Cardiac fibroblast (primary cell): ENCODE data around the gene MOV10.
"Not testable (repeated sequence)": the region's sequence is repeated elsewhere in the genome, so short reads cannot be mapped to it uniquely, and the experiment has no call there.

ENCODE experiments used
- DNase-seq, 2 donors: peaks; one replicate each; pipeline versions ENCODE4 v3.0.0 to v3.0.0-alpha.2; 2010; ENCODE audit warnings: low read depth in 2 of 2
- H3K4me3 ChIP-seq, 2 donors: replicated peaks in 1 of 2; 1 replicate in 1 of 2; 2 replicates in 1 of 2; pipeline ENCODE4 v1.5.1; 2011; ENCODE audit warnings: low read depth in 2 of 2, low read length in 2 of 2, mild to moderate bottlenecking in 2 of 2, moderate library complexity in 1 of 2
- TF ChIP-seq, protein P1 (sequence below): IDR thresholded peaks from one replicate; pipeline ENCODE4 v1.5.1; 2011; ENCODE audit warnings: low read depth, mild to moderate bottlenecking, low read length, inconsistent platforms

The MOV10 gene

DNA sequence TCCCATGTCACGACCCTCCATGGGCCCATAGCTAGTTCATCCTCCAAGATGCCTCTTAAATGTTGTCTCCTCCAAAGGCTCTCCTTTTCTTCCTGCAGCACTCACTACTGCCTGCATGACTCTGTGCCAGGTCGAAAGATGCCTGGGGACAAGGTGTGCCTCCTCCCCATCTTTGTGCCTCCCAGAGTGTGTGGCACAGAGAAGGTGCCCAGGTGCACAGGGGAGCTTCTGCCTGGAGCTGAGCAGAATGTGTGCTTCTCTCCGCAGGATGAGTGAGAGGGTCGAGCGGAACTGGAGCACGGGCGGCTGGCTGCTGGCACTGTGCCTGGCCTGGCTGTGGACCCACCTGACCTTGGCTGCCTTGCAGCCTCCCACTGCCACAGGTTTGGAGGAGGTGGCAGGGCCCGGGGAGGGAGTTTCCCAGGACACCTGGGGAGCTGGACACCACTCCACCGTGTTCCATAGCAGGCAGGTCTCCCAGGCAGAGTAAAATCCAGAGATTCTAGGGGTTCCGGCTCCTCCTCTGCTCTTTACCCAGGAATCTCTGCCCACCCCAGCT, 47.6 kb downstream of the MOV10 start:
- TF ChIP-seq, protein P1, sequence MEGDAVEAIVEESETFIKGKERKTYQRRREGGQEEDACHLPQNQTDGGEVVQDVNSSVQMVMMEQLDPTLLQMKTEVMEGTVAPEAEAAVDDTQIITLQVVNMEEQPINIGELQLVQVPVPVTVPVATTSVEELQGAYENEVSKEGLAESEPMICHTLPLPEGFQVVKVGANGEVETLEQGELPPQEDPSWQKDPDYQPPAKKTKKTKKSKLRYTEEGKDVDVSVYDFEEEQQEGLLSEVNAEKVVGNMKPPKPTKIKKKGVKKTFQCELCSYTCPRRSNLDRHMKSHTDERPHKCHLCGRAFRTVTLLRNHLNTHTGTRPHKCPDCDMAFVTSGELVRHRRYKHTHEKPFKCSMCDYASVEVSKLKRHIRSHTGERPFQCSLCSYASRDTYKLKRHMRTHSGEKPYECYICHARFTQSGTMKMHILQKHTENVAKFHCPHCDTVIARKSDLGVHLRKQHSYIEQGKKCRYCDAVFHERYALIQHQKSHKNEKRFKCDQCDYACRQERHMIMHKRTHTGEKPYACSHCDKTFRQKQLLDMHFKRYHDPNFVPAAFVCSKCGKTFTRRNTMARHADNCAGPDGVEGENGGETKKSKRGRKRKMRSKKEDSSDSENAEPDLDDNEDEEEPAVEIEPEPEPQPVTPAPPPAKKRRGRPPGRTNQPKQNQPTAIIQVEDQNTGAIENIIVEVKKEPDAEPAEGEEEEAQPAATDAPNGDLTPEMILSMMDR: no peak
- H3K4me3 ChIP-seq: no peak overlapping the region
- DNase-seq: no peak

DNA sequence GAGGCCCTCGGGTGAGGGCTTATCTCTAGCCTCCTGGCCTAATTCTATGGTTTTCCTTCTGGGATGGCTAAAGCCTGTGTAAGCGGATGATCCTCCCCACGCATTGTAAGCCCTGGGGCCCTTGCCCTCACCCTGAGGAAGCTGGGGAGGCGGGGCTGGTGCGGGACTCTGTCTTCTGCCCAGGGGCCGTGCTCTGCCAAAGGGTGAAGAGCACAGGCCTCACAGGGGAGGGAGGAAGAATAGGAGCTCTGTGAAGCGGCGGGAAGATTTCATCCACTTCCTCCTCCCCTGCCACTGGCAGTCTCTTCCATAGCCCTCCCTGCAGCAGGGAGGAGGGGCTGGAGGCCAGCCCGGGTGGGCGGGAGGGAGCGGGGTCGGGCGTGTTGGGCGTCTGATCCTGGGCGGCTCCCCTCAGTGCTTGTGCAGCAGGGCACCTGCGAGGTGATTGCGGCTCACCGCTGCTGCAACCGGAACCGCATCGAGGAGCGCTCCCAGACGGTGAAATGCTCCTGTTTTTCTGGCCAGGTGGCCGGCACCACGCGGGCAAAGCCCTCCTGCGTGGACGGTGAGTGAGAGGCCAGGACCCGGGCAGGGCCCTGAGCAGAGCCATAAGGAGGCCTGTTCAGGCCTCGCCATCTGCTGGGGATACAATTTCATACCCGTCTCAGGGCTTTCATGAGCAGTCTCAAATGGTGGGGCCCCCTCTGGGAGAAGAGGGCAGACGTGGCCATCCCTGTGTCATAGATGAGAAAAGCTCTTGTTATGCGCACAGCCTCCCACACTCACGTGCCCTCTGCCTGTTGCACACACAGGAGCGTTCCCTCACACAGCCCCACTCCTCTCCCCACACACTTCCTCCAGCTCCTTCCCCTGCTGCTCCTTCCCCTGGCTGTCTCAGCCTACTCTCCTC, 48.4 kb downstream of the MOV10 start:
- DNase-seq: peak; percentile 49 to 57
- no peak overlapping the region for H3K4me3 ChIP-seq
- TF ChIP-seq, protein P1: peak; percentile 8

DNA sequence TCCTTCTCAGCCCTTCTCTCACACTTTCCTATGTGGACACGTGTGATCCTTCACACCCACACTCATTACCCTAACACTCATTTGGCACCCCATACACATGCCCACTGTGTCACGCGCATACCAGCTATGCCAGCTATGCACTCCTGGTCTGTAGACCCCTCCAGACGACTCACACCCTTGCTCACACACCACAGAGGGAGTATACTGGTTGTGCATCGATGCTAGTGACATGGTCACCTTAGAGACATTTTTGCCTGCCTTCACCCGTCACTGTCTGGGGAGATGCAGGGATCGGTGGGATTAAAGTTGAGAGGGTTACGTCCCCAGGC, 49.0 kb downstream of the MOV10 start:
- TF ChIP-seq, protein P1: no peak
- no peak overlapping the region for H3K4me3 ChIP-seq
- no peak for DNase-seq

DNA sequence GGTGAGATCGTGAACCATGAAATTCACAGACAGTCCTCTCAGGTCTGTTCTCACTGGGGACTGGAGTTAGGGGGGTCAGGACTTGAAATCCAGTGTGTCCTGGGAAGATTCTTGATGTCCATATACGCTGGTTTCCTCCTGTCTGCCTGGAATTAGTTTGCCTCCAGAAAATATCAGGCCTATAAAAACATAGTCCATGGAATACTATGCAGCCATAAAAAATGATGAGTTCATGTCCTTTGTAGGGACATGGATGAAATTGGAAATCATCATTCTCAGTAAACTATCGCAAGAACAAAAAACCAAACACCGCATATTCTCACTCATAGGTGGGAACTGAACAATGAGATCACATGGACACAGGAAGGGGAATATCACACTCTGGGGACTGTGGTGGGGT, 49.8 kb downstream of the MOV10 start:
- H3K4me3 ChIP-seq, DNase-seq: not testable (repeated sequence)

DNA sequence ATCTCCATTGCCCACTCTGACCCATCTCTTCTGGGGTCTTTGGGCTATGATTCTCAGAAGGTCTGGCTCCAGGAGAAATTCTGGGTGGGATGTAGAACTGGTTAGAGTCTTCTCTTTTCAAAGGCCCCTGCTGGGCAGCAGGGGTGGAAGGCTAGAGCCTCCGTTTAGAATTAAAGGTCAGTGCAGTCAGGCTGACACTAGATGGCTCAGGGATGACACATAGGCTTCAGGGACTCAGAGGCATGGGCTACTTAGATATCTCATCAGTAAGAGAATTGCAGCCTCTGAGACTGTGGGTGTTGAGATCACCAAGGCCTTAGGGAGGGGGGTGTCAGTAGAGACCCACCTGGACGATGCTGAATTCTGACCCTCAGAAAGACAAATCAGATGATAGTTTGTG, 53.3 kb downstream of the MOV10 start:
- DNase-seq: peak in 1 of 2 donors; percentile 45
- TF ChIP-seq, protein P1: peak; percentile 11

DNA sequence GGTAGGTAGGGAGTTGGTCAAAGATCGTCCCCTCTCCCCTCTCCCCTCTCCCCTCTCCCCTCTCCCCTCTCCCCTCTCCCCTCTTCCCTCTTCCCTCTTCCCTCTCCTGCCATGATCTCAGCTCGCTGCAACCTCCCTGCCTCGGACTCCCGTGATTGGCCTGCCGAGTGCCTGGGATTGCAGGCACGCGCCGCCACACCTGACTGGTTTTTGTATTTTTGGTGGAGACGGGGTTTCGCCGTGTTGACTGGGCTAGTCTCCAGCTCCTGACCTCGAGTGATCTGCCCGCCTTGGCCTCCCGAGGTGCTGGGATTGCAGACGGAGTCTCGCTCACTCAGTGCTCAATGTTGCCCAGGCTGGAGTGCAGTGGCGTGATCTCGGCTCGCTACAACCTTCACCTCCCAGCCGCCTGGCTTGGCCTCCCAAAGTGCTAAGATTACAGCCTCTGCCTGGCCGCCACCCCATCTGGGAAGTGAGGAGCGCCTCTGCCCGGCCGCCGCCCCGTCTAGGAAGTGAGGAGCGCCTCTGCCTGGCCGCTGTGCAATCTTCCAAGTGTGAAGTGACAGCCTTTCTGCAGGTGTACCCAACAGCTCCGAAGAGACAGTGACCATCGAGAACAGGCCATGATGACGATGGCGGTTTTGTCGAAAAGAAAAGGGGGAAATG, 54.0 kb downstream of the MOV10 start:
- not testable (repeated sequence) for DNase-seq, H3K4me3 ChIP-seq

More for the DNA sequence above, 53.3 kb downstream of the MOV10 start:
- H3K4me3 ChIP-seq: no peak overlapping the region

DNA sequence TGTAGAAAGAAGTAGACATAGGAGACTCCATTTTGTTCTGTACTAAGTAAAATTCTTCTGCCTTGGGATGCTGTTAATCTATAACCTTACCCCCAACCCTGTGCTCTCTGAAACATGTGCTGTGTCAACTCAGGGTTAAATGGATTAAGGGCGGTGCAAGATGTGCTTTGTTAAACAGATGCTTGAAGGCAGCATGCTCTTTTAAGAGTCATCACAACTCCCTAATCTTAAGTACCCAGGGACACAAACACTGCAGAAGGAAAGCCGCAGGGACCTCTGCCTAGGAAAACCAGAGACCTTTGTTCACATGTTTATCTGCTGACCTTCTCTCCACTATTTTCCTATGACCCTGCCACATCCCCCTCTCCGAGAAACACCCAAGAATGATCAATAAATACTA, 54.6 kb downstream of the MOV10 start:
- not testable (repeated sequence) for H3K4me3 ChIP-seq, DNase-seq

DNA sequence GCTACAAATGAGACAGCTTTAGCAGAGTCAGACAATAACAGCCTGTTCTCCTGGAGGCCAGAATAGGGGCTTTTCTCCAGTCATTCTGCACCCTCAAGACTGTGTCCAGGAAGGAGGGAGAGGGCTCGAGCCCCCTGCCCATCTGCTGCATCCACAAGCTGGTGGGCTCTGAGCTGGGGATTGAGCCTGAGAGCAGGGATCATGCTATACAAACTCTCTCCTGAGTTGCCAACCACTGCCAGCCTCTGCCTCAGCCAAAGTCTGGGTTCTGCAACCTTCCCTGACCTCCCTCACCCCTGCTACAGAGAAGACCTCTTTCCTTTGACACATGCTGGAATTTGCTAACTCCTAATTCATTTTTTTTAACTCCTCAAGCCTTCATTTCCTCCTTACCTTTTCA, 55.5 kb downstream of the MOV10 start:
- H3K4me3 ChIP-seq: no peak overlapping the region
- DNase-seq: no peak
- TF ChIP-seq, protein P1: no peak
